HEK293 (cell line): ENCODE results near the gene CR2.

Source experiments
- CTCF ChIP-seq: fragments of 450-650 bp; formaldehyde crosslinking; IDR thresholded peaks from 2 replicates; pipeline ENCODE4 v1.5.1; 2016; ENCODE audit warnings: missing biosample characterization, missing genetic modification characterization
- RBAK ChIP-seq: fragments of 450-650 bp; formaldehyde crosslinking; IDR thresholded peaks from 2 replicates; pipeline ENCODE4 v1.5.1; 2016; ENCODE audit warnings: missing biosample characterization, missing genetic modification characterization
- ZBTB48 ChIP-seq: fragments of 450-650 bp; formaldehyde crosslinking; IDR thresholded peaks from 2 replicates; pipeline ENCODE4 v1.5.1; 2016; ENCODE audit warnings: missing biosample characterization, missing genetic modification characterization
- ZBTB8A ChIP-seq: fragments of 450-650 bp; formaldehyde crosslinking; IDR thresholded peaks from 2 replicates; pipeline ENCODE4 v1.5.1; 2016; ENCODE audit warnings: missing biosample characterization, missing genetic modification characterization
- ZNF146 ChIP-seq: fragments of 450-650 bp; formaldehyde crosslinking; IDR thresholded peaks from 2 replicates; pipeline ENCODE4 v1.5.1; 2016; ENCODE audit warnings: missing biosample characterization, missing genetic modification characterization
- ZNF266 ChIP-seq: fragments of 450-650 bp; formaldehyde crosslinking; IDR thresholded peaks from 2 replicates; pipeline ENCODE4 v1.5.1; 2016; ENCODE audit warnings: missing biosample characterization, missing genetic modification characterization, low read depth
- ZNF274 ChIP-seq, 2 experiments: fragments of 200-500 bp in 1 of 2; fragments of 450-650 bp in 1 of 2; sonication (Bioruptor generic) in 1 of 2; formaldehyde crosslinking in 1 of 2; IDR thresholded peaks; 2 replicates each; pipeline versions ENCODE4 v1.5.1 to v1.6.1; 2014 to 2016; ENCODE audit warnings: borderline replicate concordance in 1 of 2, inconsistent platforms in 1 of 2, low read length in 1 of 2, missing biosample characterization in 1 of 2, missing genetic modification characterization in 1 of 2
- ZNF513 ChIP-seq: fragments of 450-650 bp; IDR thresholded peaks from 2 replicates; pipeline ENCODE4 v1.5.1; 2018; ENCODE audit warnings: missing biosample characterization, missing genetic modification characterization

- TF ChIP-seq RBAK (tag by site-specific recombination) = no peak
- no peak for TF ChIP-seq CTCF (tag by site-specific recombination)
- TF ChIP-seq ZBTB8A (tag by site-specific recombination) = no peak
- no peak for TF ChIP-seq ZBTB48
- no peak for TF ChIP-seq ZNF513 (tag by site-specific recombination)
- TF ChIP-seq ZNF146 = no peak
- no peak for TF ChIP-seq ZNF266 (tag by site-specific recombination)
- no peak for TF ChIP-seq ZNF274 (IDR thresholded peaks at IDR 0.05; ENCODE audit: low read length)
- no peak for TF ChIP-seq ZNF274 (tag by site-specific recombination; IDR thresholded peaks at IDR 0.05; ENCODE audit: borderline replicate concordance)
These were observed 23.5 kb upstream of the CR2 start for GRCh38 chr1:207430602-207431001.
